Measurements from ENCODE around the gene COL12A1.
A peak's percentile ranks its signal among the peaks of the same experiment; 100 is the strongest.

Gene COL12A1

DNA sequence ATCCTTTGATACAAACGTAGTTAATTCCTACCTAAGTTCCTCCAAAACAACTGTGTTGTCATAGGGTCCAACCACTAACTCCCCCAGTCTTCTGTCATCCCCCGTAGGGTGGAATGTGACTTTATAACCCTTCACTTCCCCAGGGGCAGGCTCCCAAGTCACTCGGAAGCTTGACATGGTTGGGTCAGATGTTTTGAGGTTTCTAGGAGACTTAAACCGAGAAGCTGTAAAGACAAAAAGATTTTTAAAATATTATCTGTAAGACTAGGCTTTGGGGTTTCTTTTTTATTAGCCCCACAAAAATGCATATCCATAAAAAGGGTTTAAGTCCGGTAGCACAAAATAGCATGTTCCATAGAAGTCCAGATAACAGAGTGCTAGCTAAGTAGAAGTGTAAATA lies 50.2 kb downstream of the COL12A1 start:
- intact Hi-C loops (cut with DNase I): no loop called here
- DNase-seq: no peak

GRCh38 chr6:75154973-75155372 lies 50.9 kb downstream of the COL12A1 start:
- intact Hi-C loops (cut with DNase I): no loop called here

GRCh38 chr6:75150685-75151412 lies 55.0 kb downstream of the COL12A1 start:
- intact Hi-C loops (cut with DNase I): no loop called here

More at GRCh38 chr6:75154973-75155372, 50.9 kb downstream of the COL12A1 start:
- no peak for DNase-seq

DNA sequence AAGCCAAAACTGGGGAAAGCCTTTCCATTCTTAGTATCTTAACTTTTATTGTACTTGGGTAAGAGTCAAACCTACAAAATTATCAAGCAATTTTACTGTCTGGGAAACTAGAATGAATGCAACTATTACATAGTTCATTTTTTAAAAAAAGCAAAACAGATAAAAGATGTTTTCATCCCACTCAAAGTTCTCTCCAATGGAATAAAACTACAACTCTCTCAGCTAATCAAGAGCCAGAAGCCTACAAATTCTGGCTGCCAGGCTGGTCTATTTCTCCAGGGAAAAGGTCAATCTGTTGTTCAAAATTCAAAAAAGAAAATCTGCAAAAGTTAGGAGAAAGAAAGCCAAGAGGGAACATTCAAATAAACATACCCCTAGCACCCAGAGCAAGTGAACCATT lies 56.2 kb downstream of the COL12A1 start:
- no peak for DNase-seq
- intact Hi-C loops (cut with DNase I): no loop called here

More at GRCh38 chr6:75150685-75151412, 55.0 kb downstream of the COL12A1 start:
- no peak for DNase-seq

- intact Hi-C loops (cut with DNase I): no loop called here
- peak in 19 of 42 donors; percentile 0 to 61 (median 21) for DNase-seq
Observed at GRCh38 chr6:75149240-75149639, 56.6 kb downstream of the COL12A1 start.

GRCh38 chr6:75147512-75147911 lies 58.3 kb downstream of the COL12A1 start:
- DNase-seq: no peak
- intact Hi-C loops (cut with DNase I): no loop called here

DNA sequence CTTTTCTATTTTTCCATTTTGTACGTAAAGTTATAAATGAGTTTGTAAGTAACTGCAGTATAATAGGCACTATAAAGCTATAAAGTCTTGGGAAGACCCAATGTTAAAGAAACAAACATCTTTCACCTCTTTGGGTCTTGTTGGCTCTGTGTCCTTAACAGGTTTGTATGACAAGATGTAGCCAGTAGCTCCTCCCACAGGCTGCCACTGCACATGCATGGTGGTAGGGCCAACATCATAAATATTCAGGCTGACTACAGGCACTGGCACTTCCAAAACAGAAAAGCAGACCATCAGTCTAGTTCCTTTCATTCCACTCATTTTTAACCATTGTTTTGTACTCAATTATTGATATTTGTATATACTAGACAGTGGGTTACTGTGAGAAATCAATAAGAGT lies 59.9 kb downstream of the COL12A1 start:
- intact Hi-C loops (cut with DNase I): no loop called here
- no peak for DNase-seq

DNA sequence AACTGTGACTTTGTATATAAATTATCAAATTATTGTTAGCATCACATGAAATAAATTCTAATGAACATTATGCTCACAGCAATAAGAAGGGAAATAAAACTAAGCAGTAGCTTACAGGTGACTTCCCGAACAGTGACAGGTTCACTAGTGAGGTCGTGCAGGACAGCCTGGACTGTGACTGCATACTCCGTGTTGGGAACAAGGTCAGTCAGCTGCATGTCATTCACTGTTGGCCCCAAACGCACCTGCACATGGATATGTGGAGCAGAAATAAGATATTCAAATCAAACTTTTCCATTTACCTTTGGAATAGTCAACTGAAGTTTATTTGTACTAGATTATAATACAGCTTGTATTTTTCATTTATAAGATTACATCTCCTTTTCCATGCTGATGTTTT lies 60.6 kb downstream of the COL12A1 start:
- no peak for DNase-seq
- intact Hi-C loops (cut with DNase I): no loop called here

GRCh38 chr6:75144386-75144785 lies 61.5 kb downstream of the COL12A1 start:
- intact Hi-C loops (cut with DNase I): no loop called here
- DNase-seq: no peak

GRCh38 chr6:75143191-75143590 lies 62.7 kb downstream of the COL12A1 start:
- no peak for DNase-seq
- intact Hi-C loops (cut with DNase I): no loop called here

- intact Hi-C loops (cut with DNase I): no loop called here
- no peak for DNase-seq
Observed at GRCh38 chr6:75142721-75143120, 63.1 kb downstream of the COL12A1 start.

- intact Hi-C loops (cut with DNase I): no loop called here
- no peak for DNase-seq
Observed at GRCh38 chr6:75135876-75136275, 70.0 kb downstream of the COL12A1 start.

- intact Hi-C loops (cut with DNase I): no loop called here
Observed at GRCh38 chr6:75135450-75135849, 70.4 kb downstream of the COL12A1 start.

GRCh38 chr6:75130784-75131183 lies 75.1 kb downstream of the COL12A1 start:
- DNase-seq: no peak
- intact Hi-C loops (cut with DNase I): no loop called here

More at GRCh38 chr6:75135450-75135849, 70.4 kb downstream of the COL12A1 start:
- DNase-seq: no peak

DNA sequence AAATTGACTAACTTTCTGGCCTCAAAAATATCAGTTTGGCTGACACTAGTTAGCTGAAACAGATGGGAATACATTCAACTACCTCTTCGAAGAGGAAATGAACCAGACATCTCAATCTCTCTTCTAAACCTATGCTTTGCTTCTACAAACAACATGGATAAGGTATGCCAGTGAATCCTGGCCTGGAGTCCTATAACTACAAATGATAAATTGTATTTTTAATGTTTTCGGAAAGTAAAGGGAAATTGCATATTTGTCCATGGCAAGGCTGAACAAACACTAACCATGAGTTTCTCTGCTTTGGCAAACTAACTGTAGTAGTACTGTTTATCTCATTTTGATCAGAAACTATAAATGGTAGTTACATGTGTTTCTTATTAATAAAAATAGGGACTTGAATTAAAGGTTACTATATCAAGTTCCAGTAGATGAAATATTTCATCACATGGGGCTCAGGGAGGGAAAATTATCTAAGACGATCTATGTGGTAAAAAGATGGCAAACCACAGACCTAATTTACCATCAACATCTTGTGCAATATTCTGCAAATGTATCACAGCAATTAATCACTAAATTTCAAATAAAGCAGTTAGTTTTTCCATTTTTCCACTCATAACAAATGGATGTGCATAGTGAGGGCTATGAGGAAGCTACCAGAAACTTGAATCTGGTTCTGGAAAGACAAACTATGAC lies 76.8 kb downstream of the COL12A1 start:
- DNase-seq: no peak
- intact Hi-C loops (cut with DNase I): no loop called here

DNA sequence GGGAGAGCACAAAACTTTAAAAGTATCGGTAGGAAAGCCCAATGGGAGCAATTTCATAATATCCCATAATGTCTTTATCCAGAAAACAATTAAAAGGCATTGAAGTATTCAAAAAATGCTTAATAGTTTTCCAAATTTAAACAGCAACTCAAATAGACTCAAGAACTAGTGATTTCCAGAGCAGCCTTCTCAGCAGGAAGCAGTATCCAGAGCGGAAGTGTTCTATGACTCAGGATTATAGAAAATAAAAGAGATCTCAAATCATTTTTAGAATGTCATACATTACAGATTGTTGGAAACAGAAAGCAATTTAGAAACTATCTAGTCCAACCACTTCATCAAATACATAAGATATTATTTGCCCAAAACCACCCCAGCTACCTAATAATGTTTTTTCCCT lies 79.3 kb downstream of the COL12A1 start:
- DNase-seq: no peak
- intact Hi-C loops (cut with DNase I): no loop called here

GRCh38 chr6:75124983-75125382 lies 80.9 kb downstream of the COL12A1 start:
- no peak for DNase-seq
- intact Hi-C loops (cut with DNase I): no loop called here

DNA sequence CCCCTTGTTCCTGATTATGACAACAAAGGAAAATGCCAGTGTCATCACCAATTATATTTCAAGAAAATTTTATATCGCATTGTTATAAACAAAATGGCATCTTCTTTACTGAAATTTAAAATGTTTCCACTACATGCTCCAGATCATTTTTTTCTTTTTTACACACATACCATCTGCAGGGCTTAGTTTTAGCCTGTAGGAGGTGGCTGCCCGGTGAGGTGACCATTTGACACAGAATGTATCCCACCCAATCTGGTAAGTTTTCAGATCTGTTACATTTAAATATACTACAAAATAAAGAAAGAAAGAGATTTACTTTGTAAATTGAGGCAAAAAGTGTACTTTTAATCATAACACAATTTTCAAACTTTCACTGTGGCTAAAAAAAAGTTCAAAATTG lies 81.8 kb downstream of the COL12A1 start:
- no peak for DNase-seq
- intact Hi-C loops (cut with DNase I): no loop called here

DNA sequence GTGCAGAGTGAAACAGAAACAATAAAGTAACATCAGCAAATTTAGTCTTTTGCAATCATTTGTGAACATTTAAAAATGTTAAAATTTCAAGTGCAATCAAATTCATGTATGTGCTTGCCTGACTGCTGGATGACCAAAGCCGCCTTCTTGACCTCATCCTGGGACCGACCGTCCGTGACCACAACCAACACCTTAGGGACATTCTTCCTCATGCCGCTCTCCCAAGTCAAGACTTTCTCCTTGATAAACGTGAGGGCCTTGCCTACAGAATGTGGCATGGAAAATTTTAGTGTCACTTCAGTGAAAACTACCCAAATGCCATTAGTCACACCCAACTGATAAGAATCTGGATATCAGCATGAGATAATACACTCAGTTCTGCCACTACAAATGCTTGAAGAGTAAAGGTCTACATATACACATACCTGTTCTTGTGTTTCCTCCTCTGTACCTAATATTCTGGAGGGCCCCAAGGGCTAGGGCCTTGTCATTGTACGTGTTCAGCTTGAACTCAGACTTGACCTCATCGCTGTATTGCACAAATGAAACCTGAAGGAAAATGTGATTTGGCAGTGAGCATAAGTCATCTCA lies 86.8 kb downstream of the COL12A1 start:
- intact Hi-C loops (cut with DNase I): no loop called here
- peak in 1 of 42 donors; percentile 1 for DNase-seq

- intact Hi-C loops (cut with DNase I): no loop called here
Observed at GRCh38 chr6:75117701-75118100, 88.2 kb downstream of the COL12A1 start.

More at GRCh38 chr6:75117701-75118100, 88.2 kb downstream of the COL12A1 start:
- no peak for DNase-seq

Measured in head of caudate nucleus (tissue), 42 donors.